Nephron progenitor cell (in vitro differentiated cells): ENCODE results near the gene WDR93.

Experiments
- DNase-seq: peaks from one replicate; pipeline ENCODE4 v3.0.0; 2021
- H3K27ac Mint-ChIP-seq: 2 replicates; pipeline ENCODE4 v1.8.0; 2021; ENCODE audit warnings: mild to moderate bottlenecking, moderate library complexity, mixed read lengths
- H3K27me3 Mint-ChIP-seq: 2 replicates; pipeline ENCODE4 v1.8.0; 2021; ENCODE audit warnings: mild to moderate bottlenecking, low read depth, mixed read lengths; ENCODE audit not compliant: poor library complexity
- H3K36me3 Mint-ChIP-seq: 2 replicates; pipeline ENCODE4 v1.8.0; 2021; ENCODE audit warnings: low read depth, mixed read lengths
- H3K4me1 Mint-ChIP-seq: 2 replicates; pipeline ENCODE4 v1.8.0; 2021; ENCODE audit warnings: mixed read lengths
- H3K4me3 Mint-ChIP-seq: 2 replicates; pipeline ENCODE4 v1.8.0; 2021; ENCODE audit warnings: mild to moderate bottlenecking, moderate library complexity, mixed read lengths
- H3K9me3 Mint-ChIP-seq: 2 replicates; pipeline ENCODE4 v1.8.0; 2021; ENCODE audit warnings: mild to moderate bottlenecking, moderate library complexity, mixed read lengths
- TF ChIP-seq, protein P1 (sequence below): fragments of 200-600 bp; sonication (generic); IDR thresholded peaks from 2 replicates; pipeline ENCODE4 v1.5.0; 2021; ENCODE audit warnings: antibody characterized with exemption

Gene WDR93

GRCh38 chr15:89740137-89740536, 49.5 kb downstream of the WDR93 start:
- peaks cover 57% of the 10 kb centered on the region for H3K27me3 Mint-ChIP-seq
- H3K4me3 Mint-ChIP-seq, result no peak overlapping the region
- DNase-seq, result peak; percentile 70
- H3K27ac Mint-ChIP-seq, result no peak overlapping the region
- no peaks in the 10 kb centered on the region for H3K9me3 Mint-ChIP-seq
- no peaks in the 10 kb centered on the region for H3K36me3 Mint-ChIP-seq
- TF ChIP-seq, protein P1, sequence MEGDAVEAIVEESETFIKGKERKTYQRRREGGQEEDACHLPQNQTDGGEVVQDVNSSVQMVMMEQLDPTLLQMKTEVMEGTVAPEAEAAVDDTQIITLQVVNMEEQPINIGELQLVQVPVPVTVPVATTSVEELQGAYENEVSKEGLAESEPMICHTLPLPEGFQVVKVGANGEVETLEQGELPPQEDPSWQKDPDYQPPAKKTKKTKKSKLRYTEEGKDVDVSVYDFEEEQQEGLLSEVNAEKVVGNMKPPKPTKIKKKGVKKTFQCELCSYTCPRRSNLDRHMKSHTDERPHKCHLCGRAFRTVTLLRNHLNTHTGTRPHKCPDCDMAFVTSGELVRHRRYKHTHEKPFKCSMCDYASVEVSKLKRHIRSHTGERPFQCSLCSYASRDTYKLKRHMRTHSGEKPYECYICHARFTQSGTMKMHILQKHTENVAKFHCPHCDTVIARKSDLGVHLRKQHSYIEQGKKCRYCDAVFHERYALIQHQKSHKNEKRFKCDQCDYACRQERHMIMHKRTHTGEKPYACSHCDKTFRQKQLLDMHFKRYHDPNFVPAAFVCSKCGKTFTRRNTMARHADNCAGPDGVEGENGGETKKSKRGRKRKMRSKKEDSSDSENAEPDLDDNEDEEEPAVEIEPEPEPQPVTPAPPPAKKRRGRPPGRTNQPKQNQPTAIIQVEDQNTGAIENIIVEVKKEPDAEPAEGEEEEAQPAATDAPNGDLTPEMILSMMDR, result peak; percentile 97
- peaks cover 24% of the 10 kb centered on the region for H3K4me1 Mint-ChIP-seq

GRCh38 chr15:89743011-89743410, 52.4 kb downstream of the WDR93 start:
- H3K4me1 Mint-ChIP-seq, result no peaks in the 10 kb centered on the region
- H3K27me3 Mint-ChIP-seq, result peaks cover 28% of the 10 kb centered on the region
- no peaks in the 10 kb centered on the region for H3K36me3 Mint-ChIP-seq
- DNase-seq, result no peak
- TF ChIP-seq, protein P1, result no peak
- H3K9me3 Mint-ChIP-seq, result no peaks in the 10 kb centered on the region
- no peak overlapping the region for H3K27ac Mint-ChIP-seq
- H3K4me3 Mint-ChIP-seq, result no peak overlapping the region

DNA sequence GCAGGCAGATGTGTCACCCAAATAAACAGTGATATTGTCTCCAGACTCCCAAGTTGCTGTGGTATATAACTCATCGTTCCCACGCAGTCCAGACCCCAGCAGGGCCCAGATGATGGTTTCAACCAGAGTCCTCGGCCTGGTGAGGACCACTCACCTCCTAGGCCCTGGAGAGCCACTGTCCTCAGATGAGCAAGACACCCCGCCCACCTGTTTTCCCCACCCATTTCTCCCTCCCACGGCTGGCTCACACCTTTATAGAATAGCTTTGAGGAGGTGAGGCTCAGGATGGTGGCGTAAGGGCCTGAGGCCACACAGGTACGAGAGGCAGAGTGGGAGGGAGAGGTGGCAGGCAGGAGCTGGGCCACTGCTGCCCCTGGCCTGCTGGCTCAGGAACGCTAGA, 53.0 kb downstream of the WDR93 start:
- peaks cover 22% of the 10 kb centered on the region for H3K27me3 Mint-ChIP-seq
- peaks cover 5% of the 10 kb centered on the region for H3K4me1 Mint-ChIP-seq
- TF ChIP-seq, protein P1, result no peak
- H3K9me3 Mint-ChIP-seq, result no peaks in the 10 kb centered on the region
- H3K4me3 Mint-ChIP-seq, result no peak overlapping the region
- DNase-seq, result no peak
- no peaks in the 10 kb centered on the region for H3K36me3 Mint-ChIP-seq
- no peak overlapping the region for H3K27ac Mint-ChIP-seq

DNA sequence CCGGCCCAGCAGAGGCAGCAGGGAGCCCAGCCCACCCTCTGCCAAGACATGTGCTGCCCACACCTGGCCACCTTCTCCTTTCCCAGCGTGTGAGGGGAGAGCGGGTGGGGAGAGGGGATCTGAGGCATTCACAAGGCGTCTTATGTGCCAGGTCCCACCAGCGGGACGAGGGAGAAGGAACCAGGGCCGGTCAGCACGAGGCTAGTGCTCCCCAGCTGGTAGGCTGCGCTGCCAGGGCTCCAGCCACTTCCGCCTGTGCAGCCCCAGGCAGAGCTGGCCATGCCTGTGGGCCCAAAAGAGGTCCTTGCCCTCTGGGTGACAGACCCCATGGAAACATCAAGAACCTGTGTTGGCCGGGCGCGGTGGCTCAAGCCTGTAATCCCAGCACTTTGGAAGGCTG, 54.5 kb downstream of the WDR93 start:
- H3K27me3 Mint-ChIP-seq, result peaks cover 12% of the 10 kb centered on the region
- no peaks in the 10 kb centered on the region for H3K36me3 Mint-ChIP-seq
- TF ChIP-seq, protein P1, result no peak
- no peak for DNase-seq
- peaks cover 20% of the 10 kb centered on the region for H3K4me1 Mint-ChIP-seq
- no peak overlapping the region for H3K4me3 Mint-ChIP-seq
- no peak overlapping the region for H3K27ac Mint-ChIP-seq
- H3K9me3 Mint-ChIP-seq, result no peaks in the 10 kb centered on the region

DNA sequence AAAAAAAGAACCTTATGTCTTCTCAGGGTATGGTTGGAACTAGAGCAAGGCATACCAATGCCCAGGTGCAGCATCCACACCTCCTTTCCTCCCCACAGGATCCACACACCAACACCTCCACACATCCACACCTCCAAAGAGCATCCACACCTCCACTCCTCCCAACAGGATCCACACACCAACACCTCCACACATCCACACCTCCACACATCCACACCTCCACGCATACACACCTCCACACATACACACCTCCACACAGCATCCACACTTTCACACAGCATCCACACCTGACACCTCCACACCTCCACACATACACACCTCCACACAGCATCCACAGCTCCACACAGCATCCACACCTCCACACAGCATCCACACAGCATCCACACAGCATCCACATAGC, 55.2 kb downstream of the WDR93 start:
- no peak overlapping the region for H3K27ac Mint-ChIP-seq
- no peak overlapping the region for H3K4me3 Mint-ChIP-seq
- peaks cover 7% of the 10 kb centered on the region for H3K27me3 Mint-ChIP-seq
- H3K9me3 Mint-ChIP-seq, result no peaks in the 10 kb centered on the region
- H3K4me1 Mint-ChIP-seq, result peaks cover 20% of the 10 kb centered on the region
- TF ChIP-seq, protein P1, result no peak
- no peaks in the 10 kb centered on the region for H3K36me3 Mint-ChIP-seq
- DNase-seq, result no peak

- Mint-ChIP-seq H3K36me3 (no peaks in the 10 kb centered on the region), H3K4me1 (peaks cover 20% of the 10 kb centered on the region), H3K4me3 (no peak overlapping the region), H3K9me3 (no peaks in the 10 kb centered on the region), H3K27ac (no peak overlapping the region), H3K27me3 (peaks cover 4% of the 10 kb centered on the region)
- DNase-seq, result no peak
- TF ChIP-seq, protein P1, result no peak
Measured at GRCh38 chr15:89746386-89746780, 55.8 kb downstream of the WDR93 start.
